Endothelial cell of umbilical vein (primary cell): ENCODE data around the gene CDC20. TPM values are rescaled to one million over a fixed set of nuclear protein-coding genes. Genes with fewer than 3 reads are reported as not detected.
A peak's percentile ranks its signal among the peaks of the same experiment; 100 is the strongest.

Experiments used
- BruUV-seq: library from RNA; stranded (reverse); fragments of 400-500 nt; replicated peaks from 2 replicates; lab custom pipeline; 2021; lab: Mats Ljungman, UMichigan
- CTCF ChIA-PET: fragments of 300-600, 350-600 bp; sonication (Branson Sonifier 250); formaldehyde crosslinking; loops from one replicate; lab custom pipeline; 2021; ENCODE audit warnings: antibody characterized with exemption, inconsistent platforms; lab: Charles Lee
- POLR2A ChIA-PET: fragments of 300-600, 350-600 bp; sonication (Branson Sonifier 250); formaldehyde crosslinking; loops from one replicate; lab custom pipeline; 2021; ENCODE audit warnings: antibody characterized with exemption, inconsistent platforms; lab: Charles Lee
- DNase-seq: peaks from one replicate; pipeline ENCODE4 v3.0.0-alpha.2; 2011; ENCODE audit warnings: low read depth, low spot score
- FAIRE-seq: peaks from 2 replicates; lab custom pipeline; 2011; peaks lifted over from hg19 to GRCh38; lab: Jason Lieb, UNC
- H2AFZ ChIP-seq: 2 replicates; pipeline ENCODE4 v1.6.0; 2012; ENCODE audit warnings: low read depth, low read length, control low read depth, inconsistent platforms
- H3K27ac ChIP-seq: 2 replicates; pipeline ENCODE4 v1.5.1; 2011; ENCODE audit warnings: low read depth, mild to moderate bottlenecking, control low read depth, low read length, moderate library complexity; ENCODE audit not compliant: insufficient read depth
- H3K27me3 ChIP-seq, 2 experiments: 2 replicates each; pipeline versions ENCODE4 v1.6.0 to v1.6.1; 2011; ENCODE audit warnings: low read length in 2 of 2, mixed read lengths in 1 of 2; ENCODE audit not compliant: control insufficient read depth in 2 of 2, insufficient read depth in 2 of 2
- H3K36me3 ChIP-seq, 2 experiments: 2 replicates in 1 of 2; 3 replicates in 1 of 2; pipeline ENCODE4 v1.5.1; 2011; ENCODE audit warnings: low read length in 2 of 2, mild to moderate bottlenecking in 1 of 2, moderate library complexity in 1 of 2; ENCODE audit not compliant: control insufficient read depth in 2 of 2, insufficient read depth in 2 of 2; ENCODE audit errors: extremely low read depth in 1 of 2
- H3K4me1 ChIP-seq: 3 replicates; pipeline ENCODE4 v1.5.1; 2011; ENCODE audit warnings: mild to moderate bottlenecking, low read length; ENCODE audit not compliant: control insufficient read depth, insufficient read depth; ENCODE audit errors: extremely low read depth
- H3K4me2 ChIP-seq: 2 replicates; pipeline ENCODE4 v1.6.1; 2011; ENCODE audit warnings: low read length, control low read depth, mixed read lengths; ENCODE audit not compliant: insufficient read depth
- H3K4me3 ChIP-seq, 3 experiments: fragments of 200-600 bp in 1 of 3; sonication (generic), shearing (Covaris generic) in 1 of 3; replicated peaks in 1 of 3; 2 replicates each; pipeline ENCODE4 v1.5.1; 2011 to 2016; ENCODE audit warnings: control low read depth in 3 of 3, low read length in 3 of 3, mild to moderate bottlenecking in 2 of 3, inconsistent platforms in 1 of 3, low read depth in 1 of 3, moderate library complexity in 1 of 3; ENCODE audit not compliant: insufficient read depth in 1 of 3
- H3K79me2 ChIP-seq: 2 replicates; pipeline ENCODE4 v1.6.0; 2012; ENCODE audit warnings: low read length, inconsistent platforms; ENCODE audit not compliant: control insufficient read depth, insufficient read depth
- H3K9ac ChIP-seq: replicated peaks from 2 replicates; pipeline ENCODE3; 2011; ENCODE audit warnings: low read length, control low read depth; ENCODE audit not compliant: insufficient read depth; ENCODE audit errors: extremely low read depth
- H3K9me1 ChIP-seq: replicated peaks from 3 replicates; pipeline ENCODE4 v1.6.0; 2011; ENCODE audit warnings: mild to moderate bottlenecking, low read length; ENCODE audit not compliant: control insufficient read depth, insufficient read depth; ENCODE audit errors: extremely low read depth
- H3K9me3 ChIP-seq: replicated peaks from 2 replicates; pipeline ENCODE4 v1.5.1; 2012; ENCODE audit warnings: low read length, inconsistent platforms; ENCODE audit not compliant: control insufficient read depth, insufficient read depth
- H4K20me1 ChIP-seq: replicated peaks from 2 replicates; pipeline ENCODE3; 2011; ENCODE audit warnings: mild to moderate bottlenecking, low read length; ENCODE audit not compliant: control insufficient read depth, insufficient read depth; ENCODE audit errors: extremely low read depth
- EZH2 ChIP-seq: IDR thresholded peaks from 2 replicates; pipeline ENCODE4 v1.6.1; 2012; ENCODE audit warnings: borderline replicate concordance, low read depth, mild to moderate bottlenecking, moderate library complexity, low read length, inconsistent platforms; ENCODE audit not compliant: severe bottlenecking
- FOS ChIP-seq: IDR thresholded peaks from 2 replicates; pipeline ENCODE4 v1.6.1; 2011; ENCODE audit warnings: mild to moderate bottlenecking, low read length, moderate library complexity, borderline replicate concordance; ENCODE audit not compliant: insufficient read depth
- GATA2 ChIP-seq: IDR thresholded peaks from 2 replicates; pipeline ENCODE4 v1.7.0; 2011; ENCODE audit warnings: low read depth, mild to moderate bottlenecking, moderate library complexity, mixed read lengths, low read length; ENCODE audit not compliant: insufficient read length, insufficient read depth
- JUN ChIP-seq: IDR thresholded peaks from 2 replicates; pipeline ENCODE4 v1.6.1; 2011; ENCODE audit warnings: borderline replicate concordance, low read depth; ENCODE audit not compliant: insufficient read length, insufficient read depth
- MAX ChIP-seq: IDR thresholded peaks from 2 replicates; pipeline ENCODE4 v1.6.1; 2011; ENCODE audit not compliant: insufficient read depth, insufficient read length
- MYC ChIP-seq: IDR thresholded peaks from one replicate; pipeline ENCODE4 v1.6.1; 2011; ENCODE audit warnings: mild to moderate bottlenecking, low read depth, low read length
- POLR2A ChIP-seq: IDR thresholded peaks from 2 replicates; pipeline ENCODE4 v1.6.1; 2012; ENCODE audit warnings: low read depth, mild to moderate bottlenecking, control low read depth, low read length
- POLR2AphosphoS5 ChIP-seq: IDR thresholded peaks from 2 replicates; pipeline ENCODE4 v1.6.1; 2012; ENCODE audit warnings: low read depth, mild to moderate bottlenecking, control low read depth, low read length, moderate library complexity; ENCODE audit not compliant: insufficient read depth
- dilution Hi-C: fragments of 300-500 bp; cut with MboI; formaldehyde crosslinking; loops from one replicate; pipeline ENCODE4 v1.15.0; 2019; ENCODE audit warnings: low sequenced_read_pairs; ENCODE audit not compliant: extremely low pct_ligation_motif_present
- intact Hi-C: fragments of 100-400 bp; cut with micrococcal nuclease; formaldehyde crosslinking; loops from one replicate; pipeline ENCODE4 v1.10.0; 2022
- polyA plus RNA-seq, 4 experiments: library from polyadenylated mRNA; depleted of rRNA in 3 of 4; stranded (reverse) in 3 of 4; unstranded in 1 of 4; fragments of >200 nt; gene quantifications; 2 replicates each; pipeline versions ENCODE4 v1.2.1 to v1.2.3, GENCODE V29; 2011 to 2012; ENCODE audit warnings: missing spikeins in 1 of 4
- total RNA-seq: library from RNA; stranded (reverse); gene quantifications from 2 replicates; pipeline ENCODE4 v1.2.3, GENCODE V29; 2021
- TF ChIP-seq, protein P1 (sequence below), 2 donors: IDR thresholded peaks; 1 replicate in 1 of 2; 2 replicates in 1 of 2; pipeline ENCODE4 v1.5.1; 2011; ENCODE audit warnings: low read length in 2 of 2, mild to moderate bottlenecking in 2 of 2, moderate library complexity in 2 of 2, control low read depth in 1 of 2, inconsistent platforms in 1 of 2, low read depth in 1 of 2; ENCODE audit not compliant: insufficient read depth in 1 of 2; ENCODE audit errors: extremely low read depth in 1 of 2

CDC20 gene
- total and polyA plus RNA-seq, 2 donors (not counting 3 experiments of a cell fraction or from before 2014, with no cell fraction given) = 129 to 170 TPM

DNA sequence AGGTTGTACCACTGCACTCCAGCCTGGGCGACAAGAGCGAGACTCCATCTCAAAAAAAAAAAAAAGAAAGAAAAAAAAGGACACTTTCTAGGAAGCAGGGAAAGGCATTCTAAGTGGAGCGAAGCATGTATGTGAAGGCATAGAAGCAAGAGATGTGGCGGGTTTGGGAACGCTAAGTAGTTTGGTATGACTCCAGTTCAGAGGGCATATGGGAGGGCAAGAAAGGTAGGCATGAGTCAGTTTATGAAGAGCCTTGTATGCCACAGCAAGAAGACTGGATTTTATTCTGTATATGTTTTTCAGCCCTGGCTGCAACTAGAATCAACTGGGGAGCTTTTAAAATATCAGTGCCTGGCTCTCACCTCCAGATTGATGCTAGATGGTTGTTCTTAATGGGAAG lies 13.4 kb downstream of the CDC20 start:
- H3K9me1 ChIP-seq = no peaks in the 10 kb centered on the region
- H3K27me3 ChIP-seq = no peaks in the 10 kb centered on the region
- FAIRE-seq (peak; percentile 83), DNase-seq (peak; percentile 12)
- no peaks in the 10 kb centered on the region for H3K36me3 ChIP-seq
- H3K9me3 ChIP-seq = no peaks in the 10 kb centered on the region
- TF ChIP-seq POLR2AphosphoS5 (no peak), JUN (no peak), FOS (no peak), EZH2 (no peak), POLR2A (no peak), GATA2 (no peak), MAX (no peak), MYC (no peak)
- TF ChIP-seq, protein P1, sequence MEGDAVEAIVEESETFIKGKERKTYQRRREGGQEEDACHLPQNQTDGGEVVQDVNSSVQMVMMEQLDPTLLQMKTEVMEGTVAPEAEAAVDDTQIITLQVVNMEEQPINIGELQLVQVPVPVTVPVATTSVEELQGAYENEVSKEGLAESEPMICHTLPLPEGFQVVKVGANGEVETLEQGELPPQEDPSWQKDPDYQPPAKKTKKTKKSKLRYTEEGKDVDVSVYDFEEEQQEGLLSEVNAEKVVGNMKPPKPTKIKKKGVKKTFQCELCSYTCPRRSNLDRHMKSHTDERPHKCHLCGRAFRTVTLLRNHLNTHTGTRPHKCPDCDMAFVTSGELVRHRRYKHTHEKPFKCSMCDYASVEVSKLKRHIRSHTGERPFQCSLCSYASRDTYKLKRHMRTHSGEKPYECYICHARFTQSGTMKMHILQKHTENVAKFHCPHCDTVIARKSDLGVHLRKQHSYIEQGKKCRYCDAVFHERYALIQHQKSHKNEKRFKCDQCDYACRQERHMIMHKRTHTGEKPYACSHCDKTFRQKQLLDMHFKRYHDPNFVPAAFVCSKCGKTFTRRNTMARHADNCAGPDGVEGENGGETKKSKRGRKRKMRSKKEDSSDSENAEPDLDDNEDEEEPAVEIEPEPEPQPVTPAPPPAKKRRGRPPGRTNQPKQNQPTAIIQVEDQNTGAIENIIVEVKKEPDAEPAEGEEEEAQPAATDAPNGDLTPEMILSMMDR (IDR thresholded peaks at IDR 0.05; ENCODE audit: extremely low read depth in 1 of 2, insufficient read depth in 1 of 2, low read depth in 1 of 2, low read length in 2 of 2) = no peak
- peaks cover 32% of the 10 kb centered on the region for H3K4me1 ChIP-seq
- BruUV-seq = no TSS peak
- intact Hi-C loops = loop anchor here (2.0 kb wide), 1 partner anchor 71 kb away; the partner anchor contains the start of gene TIE1
- no peak overlapping the region for H3K9ac ChIP-seq
- no peak overlapping the region for H3K4me3 ChIP-seq
- H4K20me1 ChIP-seq = no peaks in the 10 kb centered on the region
- ChIA-PET POLR2A (no interaction called here), CTCF (interaction anchor here (2.2 kb wide), 1 partner anchor 42 kb away, joined by 6 read pairs; no protein-coding TSS in a partner anchor)
- H3K27ac ChIP-seq = peak overlapping the region; percentile 81
- no peak overlapping the region for H3K4me2 ChIP-seq
- H3K79me2 ChIP-seq = peaks cover 19% of the 10 kb centered on the region
- H2AFZ ChIP-seq = no peak overlapping the region
- dilution Hi-C loops = no loop called here
